LHCN-M2 (cell line): Measurements from ENCODE around the gene DDAH2. TPM values are rescaled to one million over a fixed set of nuclear protein-coding genes. Genes with fewer than 3 reads are reported as not detected.
"Not testable (repeated sequence)": the region's sequence is repeated elsewhere in the genome, so short reads cannot be mapped to it uniquely, and the experiment has no call there.

Experiments used
- DNase-seq: peaks from one replicate; pipeline ENCODE4 v3.0.0-alpha.2; 2012; ENCODE audit warnings: low read depth
- total RNA-seq: library from RNA; depleted of rRNA; stranded (reverse); fragments of >200 nt; gene quantifications from 2 replicates; pipeline ENCODE4 v1.2.3, GENCODE V29; 2014

The DDAH2 gene
- total RNA-seq, 1 experiment from 2014 or later = 78.4 TPM

- no peak for DNase-seq
These were observed 15.0 kb downstream of the DDAH2 start for GRCh38 chr6:31713991-31714684.

GRCh38 chr6:31713465-31713864 lies 15.6 kb downstream of the DDAH2 start:
- no peak for DNase-seq

GRCh38 chr6:31712296-31712695 lies 16.8 kb downstream of the DDAH2 start:
- DNase-seq = no peak

- DNase-seq = no peak
These were observed 17.9 kb downstream of the DDAH2 start for GRCh38 chr6:31711233-31711632.

GRCh38 chr6:31710523-31711219 lies 18.4 kb downstream of the DDAH2 start:
- DNase-seq = no peak

GRCh38 chr6:31709157-31709556 lies 19.9 kb downstream of the DDAH2 start:
- not testable (repeated sequence) for DNase-seq

- DNase-seq = no peak
These were observed 20.9 kb downstream of the DDAH2 start for GRCh38 chr6:31708224-31708623.

- no peak for DNase-seq
These were observed 21.4 kb downstream of the DDAH2 start for GRCh38 chr6:31707701-31708100.

- DNase-seq = no peak
These were observed 22.5 kb downstream of the DDAH2 start, which contains the start of gene LY6G6F for GRCh38 chr6:31706599-31706998. Gene LY6G6F, plus strand, starts transcription at chr6:31706866. Its CDS starts 41 bp downstream, at chr6:31706907.

- DNase-seq = no peak
These were observed 23.2 kb downstream of the DDAH2 start for GRCh38 chr6:31705931-31706330.

- peak; percentile 98 for DNase-seq
These were observed 26.0 kb downstream of the DDAH2 start, which contains the start of gene ABHD16A for GRCh38 chr6:31702819-31703716. Gene ABHD16A, minus strand, starts transcription at chr6:31703324. Its CDS starts 43 bp downstream, at chr6:31703281.

- DNase-seq = no peak
These were observed 26.7 kb downstream of the DDAH2 start for GRCh38 chr6:31702405-31702818.

GRCh38 chr6:31701666-31702404 lies 27.3 kb downstream of the DDAH2 start:
- DNase-seq = peak; percentile 63

GRCh38 chr6:31700740-31701401 lies 28.2 kb downstream of the DDAH2 start:
- no peak for DNase-seq

GRCh38 chr6:31697555-31697954 lies 31.5 kb downstream of the DDAH2 start:
- DNase-seq = no peak

- no peak for DNase-seq
These were observed 35.6 kb downstream of the DDAH2 start for GRCh38 chr6:31693535-31693934.

GRCh38 chr6:31692886-31693285 lies 36.2 kb downstream of the DDAH2 start:
- no peak for DNase-seq

- DNase-seq = no peak
These were observed 36.7 kb downstream of the DDAH2 start for GRCh38 chr6:31692353-31692752.

GRCh38 chr6:31691564-31692108 lies 37.5 kb downstream of the DDAH2 start:
- no peak for DNase-seq

GRCh38 chr6:31691078-31691463 lies 38.0 kb downstream of the DDAH2 start:
- no peak for DNase-seq
